IPS-20b (cell line): ENCODE data around the gene C5orf47.

Experiments
- H3K27ac ChIP-seq: one replicate; pipeline ENCODE4 v1.5.1; 2013; ENCODE audit warnings: low read length
- H3K27me3 ChIP-seq: 2 replicates; pipeline ENCODE4 v1.6.1; 2013; ENCODE audit warnings: mild to moderate bottlenecking, low read length, inconsistent platforms; ENCODE audit not compliant: insufficient read depth
- H3K36me3 ChIP-seq: 2 replicates; pipeline ENCODE4 v1.6.1; 2013; ENCODE audit warnings: low read depth, mild to moderate bottlenecking, inconsistent platforms, low read length, moderate library complexity; ENCODE audit not compliant: insufficient read depth
- H3K4me1 ChIP-seq: 2 replicates; pipeline ENCODE4 v1.6.1; 2013; ENCODE audit warnings: mild to moderate bottlenecking, control low read depth, inconsistent platforms, low read length, moderate library complexity; ENCODE audit not compliant: insufficient read depth
- H3K4me3 ChIP-seq: 2 replicates; pipeline ENCODE4 v1.5.1; 2013; ENCODE audit warnings: mild to moderate bottlenecking, low read length, inconsistent platforms
- H3K9ac ChIP-seq: 2 replicates; pipeline ENCODE4 v1.6.1; 2013; ENCODE audit warnings: low read depth, mild to moderate bottlenecking, inconsistent platforms, low read length, moderate library complexity
- H3K9me3 ChIP-seq: 2 replicates; pipeline ENCODE4 v1.6.1; 2013; ENCODE audit warnings: mild to moderate bottlenecking, low read depth, low read length, inconsistent platforms; ENCODE audit not compliant: insufficient read depth

C5orf47 gene, protein sequence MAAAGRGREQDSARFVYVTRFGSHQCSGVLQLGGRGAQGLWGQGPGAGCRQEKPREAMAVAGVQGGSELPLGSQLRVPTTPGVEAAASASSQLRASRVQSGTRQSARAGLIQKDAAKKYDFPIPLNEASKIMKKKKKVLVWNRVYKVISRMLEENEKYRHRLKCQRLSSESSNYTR

DNA sequence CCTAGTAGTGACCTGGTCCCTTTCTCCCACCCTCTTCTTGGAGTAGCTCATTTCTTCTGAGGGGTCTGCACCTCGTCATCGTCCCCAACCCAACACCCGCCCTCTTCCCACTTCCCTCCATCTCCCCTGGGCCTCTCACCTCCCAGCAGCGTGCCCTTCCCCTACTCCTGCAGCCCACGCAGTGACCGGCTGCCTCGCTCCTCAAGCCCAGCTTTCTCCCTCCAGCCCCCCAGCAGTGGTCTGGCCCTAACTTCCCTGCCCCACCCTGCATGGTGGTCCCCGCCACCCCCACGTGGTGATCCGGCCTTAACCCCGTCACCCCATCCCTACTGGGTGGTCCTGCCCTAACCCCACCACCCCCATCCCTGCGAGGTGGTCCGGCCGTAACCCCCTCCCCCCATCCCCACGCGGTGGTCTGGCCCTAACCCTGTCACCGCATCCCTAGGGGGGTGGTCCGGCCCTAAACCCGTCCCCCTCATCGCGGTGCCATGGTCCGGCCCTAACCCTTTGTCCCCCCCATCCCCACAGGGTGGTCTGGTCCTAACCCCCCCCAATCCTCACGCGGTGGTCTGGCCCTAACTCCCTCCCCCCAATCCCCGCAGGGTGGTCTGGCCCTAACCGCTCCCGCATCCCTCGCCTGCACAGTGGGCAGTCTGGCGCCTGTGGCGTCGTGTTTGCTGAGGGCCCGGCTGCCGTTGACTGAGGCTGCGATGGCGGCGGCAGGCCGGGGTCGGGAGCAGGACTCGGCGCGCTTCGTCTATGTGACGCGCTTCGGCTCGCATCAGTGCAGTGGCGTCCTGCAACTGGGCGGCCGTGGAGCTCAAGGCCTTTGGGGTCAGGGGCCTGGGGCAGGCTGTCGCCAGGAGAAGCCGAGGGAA is at the start of gene C5orf47:
TSS of gene C5orf47 (plus strand) at position 617 of the 878 bp plus-strand sequence. CDS start at position 711, 94 bp downstream.
- H3K36me3 ChIP-seq = no peaks in the 10 kb centered on the region
- H3K27me3 ChIP-seq = no peaks in the 10 kb centered on the region
- no peaks in the 10 kb centered on the region for H3K9me3 ChIP-seq
- no peak within 1 kb of the TSS for H3K27ac ChIP-seq
- H3K4me3 ChIP-seq = no peak within 1 kb of the TSS
- H3K9ac ChIP-seq = no peak within 1 kb of the TSS
- no peaks in the 10 kb centered on the region for H3K4me1 ChIP-seq

DNA sequence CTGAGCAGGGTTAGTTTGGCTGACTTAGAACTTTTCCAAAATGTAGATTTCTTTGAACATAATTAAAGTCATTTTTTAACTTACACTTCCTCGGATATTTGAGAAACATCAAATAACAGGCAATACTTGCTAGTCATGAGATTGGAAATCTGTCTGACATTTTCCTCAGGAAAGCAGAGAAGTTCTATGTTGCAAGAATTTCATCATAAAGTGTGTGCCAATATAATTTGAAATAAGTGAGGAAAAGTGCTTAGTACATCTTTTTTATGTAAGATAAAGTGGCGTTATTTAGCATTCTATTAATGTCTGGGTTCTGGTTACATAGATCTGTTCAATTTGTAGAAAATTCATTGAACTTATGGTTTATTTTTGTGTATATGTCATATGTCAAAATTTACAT is 48.7 kb upstream of the C5orf47 start:
- Histone ChIP-seq H3K27ac (peak overlapping the region; percentile 12), H3K4me3 (no peak overlapping the region), H3K27me3 (no peaks in the 10 kb centered on the region), H3K9ac (peak overlapping the region; percentile 52; the same call in 1 of the 2 replicates), H3K36me3 (no peaks in the 10 kb centered on the region), H3K9me3 (no peaks in the 10 kb centered on the region), H3K4me1 (peaks cover 38% of the 10 kb centered on the region)

DNA sequence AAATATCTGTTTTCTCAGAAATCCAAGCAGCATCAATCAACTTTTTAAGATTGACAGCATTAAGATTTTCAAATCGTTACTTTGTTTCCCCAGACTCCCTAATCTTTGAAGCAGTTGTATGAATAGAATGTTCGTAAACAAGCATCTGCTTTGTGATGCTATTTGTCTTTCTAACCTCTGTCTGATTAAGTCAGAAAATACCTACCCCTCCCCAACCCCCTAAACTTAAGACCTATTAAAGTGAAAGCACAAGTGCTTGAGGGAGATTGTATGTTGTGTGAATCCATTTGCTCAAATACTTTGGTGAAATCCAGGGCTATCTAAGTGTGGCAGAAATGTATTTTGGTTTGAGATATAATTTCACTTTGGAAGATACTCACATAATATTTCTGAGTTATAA is 47.9 kb upstream of the C5orf47 start:
- H3K4me1 ChIP-seq = peaks cover 36% of the 10 kb centered on the region
- peak overlapping the region; percentile 84 for H3K27ac ChIP-seq
- no peaks in the 10 kb centered on the region for H3K36me3 ChIP-seq
- H3K9ac ChIP-seq = peak overlapping the region; percentile 52; the same call in 1 of the 2 replicates
- no peaks in the 10 kb centered on the region for H3K27me3 ChIP-seq
- H3K4me3 ChIP-seq = peak overlapping the region; percentile 18; the same call in 1 of the 2 replicates
- no peaks in the 10 kb centered on the region for H3K9me3 ChIP-seq

DNA sequence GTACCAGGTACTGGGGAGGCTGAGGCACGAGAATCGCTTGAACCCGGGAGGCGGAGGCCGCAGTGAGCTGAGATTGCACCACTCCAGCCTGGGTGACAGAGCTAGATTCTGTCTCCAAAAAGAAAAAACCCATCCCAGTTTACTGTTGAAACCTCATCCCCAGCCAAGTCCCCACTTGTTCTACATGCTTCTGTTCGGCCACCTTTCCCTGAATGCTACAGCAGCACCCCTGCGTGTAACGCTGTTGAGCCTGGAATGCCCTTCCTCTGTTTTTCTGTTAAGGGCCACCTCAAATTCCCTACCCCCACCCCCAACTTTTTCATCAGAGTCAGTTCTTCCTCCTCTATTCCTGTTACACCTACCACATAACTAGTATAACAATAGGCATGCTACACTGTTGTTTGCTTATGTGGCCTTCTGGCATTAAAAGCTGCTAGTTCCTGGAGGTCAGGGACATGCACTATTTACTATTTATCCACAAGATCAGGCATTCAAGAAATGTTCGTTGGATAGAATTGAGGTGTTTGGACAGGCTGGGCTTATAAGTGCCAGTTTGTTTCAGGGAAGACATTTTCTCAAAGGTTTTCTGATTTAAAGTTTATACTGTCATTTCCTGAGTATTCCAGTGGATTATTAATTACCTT is 47.1 kb upstream of the C5orf47 start:
- H3K27me3 ChIP-seq = no peaks in the 10 kb centered on the region
- H3K9ac ChIP-seq = peak overlapping the region; percentile 52; the same call in 1 of the 2 replicates
- H3K4me3 ChIP-seq = peak overlapping the region; percentile 18; the same call in 1 of the 2 replicates
- H3K36me3 ChIP-seq = peaks cover 4% of the 10 kb centered on the region; the same call in 1 of the 2 replicates
- H3K9me3 ChIP-seq = no peaks in the 10 kb centered on the region
- peak overlapping the region; percentile 84 for H3K27ac ChIP-seq
- H3K4me1 ChIP-seq = peaks cover 34% of the 10 kb centered on the region

DNA sequence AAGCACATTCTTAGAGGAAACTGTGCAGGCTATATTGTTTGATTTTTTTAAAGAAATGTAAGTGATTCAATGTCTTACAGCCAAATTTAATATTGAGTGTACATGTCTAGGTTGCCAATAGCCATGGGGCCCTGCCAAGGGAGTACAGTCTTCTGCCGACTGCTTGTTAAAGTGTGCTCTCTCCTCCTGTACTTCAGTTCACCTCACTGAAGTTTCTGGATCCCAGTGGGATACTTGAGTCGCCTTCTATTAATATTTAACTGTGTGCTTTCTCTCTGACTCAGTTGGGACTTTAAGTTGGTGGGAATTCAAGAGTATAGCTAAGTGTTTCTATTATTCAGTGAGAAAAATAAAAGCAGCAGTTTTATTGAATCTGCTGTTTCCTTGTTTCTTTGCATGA is 44.5 kb upstream of the C5orf47 start:
- no peak overlapping the region for H3K9ac ChIP-seq
- H3K27ac ChIP-seq = no peak overlapping the region
- peaks cover 34% of the 10 kb centered on the region for H3K4me1 ChIP-seq

DNA sequence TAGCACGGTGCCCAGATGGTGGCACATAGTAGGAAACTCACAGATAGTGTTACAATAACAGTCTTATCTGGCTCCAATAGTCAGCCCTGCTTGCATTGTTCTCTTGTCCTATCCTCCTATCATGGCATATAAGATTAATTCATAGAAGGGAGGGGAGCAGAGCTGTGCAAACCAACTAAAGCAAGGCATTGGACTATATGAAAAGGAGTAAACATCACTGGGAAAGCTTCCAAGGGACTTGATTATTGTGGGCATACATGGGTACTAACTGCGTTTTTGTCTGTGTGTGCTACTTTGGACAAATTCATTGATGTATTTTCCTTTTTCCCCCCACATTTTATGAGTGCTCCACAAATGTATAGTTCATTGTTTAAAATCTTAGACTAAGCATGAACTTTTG is 43.8 kb upstream of the C5orf47 start:
- peaks cover 17% of the 10 kb centered on the region; the same call in 1 of the 2 replicates for H3K36me3 ChIP-seq
- H3K4me1 ChIP-seq = peaks cover 32% of the 10 kb centered on the region

More for the DNA sequence above, 44.5 kb upstream of the C5orf47 start:
- H3K9me3 ChIP-seq = no peaks in the 10 kb centered on the region
- H3K4me3 ChIP-seq = no peak overlapping the region
- H3K36me3 ChIP-seq = peaks cover 12% of the 10 kb centered on the region; the same call in 1 of the 2 replicates
- no peaks in the 10 kb centered on the region for H3K27me3 ChIP-seq

DNA sequence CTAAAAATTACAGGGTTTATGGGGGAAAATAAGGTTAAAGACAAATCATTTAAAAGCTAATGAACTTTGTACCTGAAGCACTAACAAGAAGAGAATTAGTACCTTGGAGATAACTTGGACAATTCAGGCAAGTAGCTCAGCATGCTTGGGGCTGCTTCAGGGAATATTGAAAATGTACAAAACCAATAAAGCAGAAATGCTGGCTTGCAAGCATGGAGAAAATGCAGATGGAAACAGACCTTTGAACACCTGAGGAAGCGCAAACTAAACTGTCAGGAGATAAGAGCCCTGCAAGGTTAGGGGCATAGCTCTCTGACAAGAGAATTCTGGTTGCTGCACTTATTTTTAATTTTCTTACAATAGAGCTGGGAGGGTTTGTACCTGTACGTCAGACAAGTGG is 42.6 kb upstream of the C5orf47 start:
- Histone ChIP-seq H3K9me3 (no peaks in the 10 kb centered on the region), H3K4me1 (peaks cover 20% of the 10 kb centered on the region), H3K27me3 (no peaks in the 10 kb centered on the region), H3K9ac (no peak overlapping the region), H3K4me3 (no peak overlapping the region), H3K36me3 (peaks cover 25% of the 10 kb centered on the region; the same call in 1 of the 2 replicates), H3K27ac (no peak overlapping the region)

More for the DNA sequence above, 43.8 kb upstream of the C5orf47 start:
- Histone ChIP-seq H3K27ac (no peak overlapping the region), H3K4me3 (no peak overlapping the region), H3K9me3 (no peaks in the 10 kb centered on the region), H3K27me3 (no peaks in the 10 kb centered on the region), H3K9ac (no peak overlapping the region)

DNA sequence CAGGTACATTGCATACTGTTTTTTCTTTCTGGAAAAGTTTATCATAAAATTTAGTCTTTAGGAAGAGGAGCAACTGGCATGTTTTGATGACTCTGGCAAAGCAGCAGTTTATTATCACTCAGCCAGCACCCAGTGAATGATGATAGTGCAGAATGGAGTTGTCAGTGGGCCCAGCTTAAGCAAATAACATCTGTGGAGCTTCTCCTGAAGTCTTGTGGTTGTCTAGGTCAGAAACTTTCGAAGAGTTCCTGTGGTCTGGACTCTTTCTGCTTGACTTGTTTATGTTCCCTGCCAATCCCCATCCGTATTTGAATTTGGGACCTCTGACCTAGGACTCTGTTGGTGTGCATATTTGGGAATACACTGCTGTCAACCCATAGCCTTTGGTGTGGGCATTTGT is 38.1 kb upstream of the C5orf47 start:
- no peak overlapping the region for H3K27ac ChIP-seq
- peaks cover 66% of the 10 kb centered on the region for H3K36me3 ChIP-seq

DNA sequence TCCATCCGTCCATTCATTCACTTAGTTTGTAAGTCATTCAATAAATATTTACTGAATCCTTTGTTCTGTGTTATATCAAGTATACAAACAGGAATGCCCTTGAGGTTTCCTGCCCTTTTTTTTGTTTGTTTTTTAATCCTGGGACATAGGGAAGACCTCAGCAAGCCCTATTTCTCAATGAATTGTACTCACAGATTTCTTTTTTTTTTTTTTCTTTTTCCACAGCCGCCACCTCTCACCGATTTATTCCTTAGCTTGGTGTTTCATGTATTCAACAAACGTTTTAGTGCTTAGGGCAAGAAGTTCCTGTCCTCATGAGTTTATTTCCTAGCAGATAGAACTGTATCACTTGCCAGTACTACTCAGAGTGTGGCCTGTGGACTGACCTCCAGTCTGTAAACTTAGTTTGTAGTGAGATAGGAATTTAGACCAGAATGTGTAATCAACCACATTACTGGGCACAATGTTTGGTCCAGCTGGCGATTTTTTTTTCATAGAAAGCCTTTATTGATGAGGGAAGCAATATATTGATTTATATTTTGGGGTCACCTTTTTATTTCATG is 35.4 kb upstream of the C5orf47 start:
- no peak overlapping the region for H3K27ac ChIP-seq
- no peak overlapping the region for H3K9ac ChIP-seq
- H3K4me1 ChIP-seq = no peaks in the 10 kb centered on the region; the same call in 1 of the 2 replicates
- no peak overlapping the region for H3K4me3 ChIP-seq
- peaks cover 58% of the 10 kb centered on the region for H3K36me3 ChIP-seq
- no peaks in the 10 kb centered on the region for H3K27me3 ChIP-seq
- no peaks in the 10 kb centered on the region for H3K9me3 ChIP-seq

More for the DNA sequence above, 38.1 kb upstream of the C5orf47 start:
- Histone ChIP-seq H3K9ac (no peak overlapping the region), H3K9me3 (no peaks in the 10 kb centered on the region), H3K4me3 (no peak overlapping the region), H3K4me1 (no peaks in the 10 kb centered on the region), H3K27me3 (no peaks in the 10 kb centered on the region)

DNA sequence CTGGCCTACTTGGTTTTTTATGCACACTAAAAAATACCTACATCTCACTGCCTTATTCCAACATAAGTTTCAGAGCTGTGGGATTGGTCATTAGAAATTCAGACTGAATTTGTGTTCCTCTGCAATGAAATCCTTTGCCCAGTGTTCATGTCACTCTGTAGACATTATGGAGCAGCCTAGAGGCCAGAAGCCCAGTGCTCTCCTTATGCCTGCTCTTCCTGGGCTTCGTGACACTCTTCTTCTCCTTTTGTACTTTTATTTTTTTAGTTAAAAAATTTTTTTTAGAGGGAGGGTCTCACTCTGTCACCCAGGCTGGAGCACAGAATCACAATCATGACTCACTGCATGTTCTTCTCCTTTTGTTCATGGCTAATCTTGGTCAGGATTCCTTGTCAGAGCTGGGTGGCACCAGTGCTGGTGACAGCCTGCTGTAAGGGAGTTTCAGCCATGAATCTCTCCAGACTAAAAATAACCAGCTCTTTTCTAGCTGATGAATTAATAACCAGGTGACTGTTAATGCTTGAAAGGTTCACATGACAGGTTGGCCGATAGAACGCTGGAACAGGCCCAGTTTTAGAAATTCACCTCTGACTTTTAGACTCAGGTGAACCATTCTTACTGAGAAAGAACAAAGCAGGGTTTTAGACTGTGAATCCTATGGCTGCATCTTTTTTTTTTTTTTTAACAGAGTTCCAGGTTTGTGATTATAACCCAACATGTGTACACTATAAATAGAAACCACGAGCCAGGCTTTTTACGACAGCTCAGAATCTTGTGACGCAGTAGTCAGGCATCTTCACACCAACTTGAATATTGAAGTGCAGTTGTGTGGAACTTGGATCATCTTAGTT is 34.1 kb upstream of the C5orf47 start:
- no peaks in the 10 kb centered on the region; the same call in 1 of the 2 replicates for H3K4me1 ChIP-seq
- no peak overlapping the region for H3K27ac ChIP-seq
- no peak overlapping the region for H3K9ac ChIP-seq
- no peak overlapping the region for H3K4me3 ChIP-seq
- H3K36me3 ChIP-seq = peaks cover 55% of the 10 kb centered on the region
- H3K27me3 ChIP-seq = no peaks in the 10 kb centered on the region
- H3K9me3 ChIP-seq = no peaks in the 10 kb centered on the region
